Subcutaneous adipose tissue (tissue), 4 donors: ENCODE data around the gene BMP6. TPM values are rescaled to one million over a fixed set of nuclear protein-coding genes. Genes with fewer than 3 reads are reported as not detected.

Experiments
- CTCF ChIP-seq: fragments of 450-650 bp; IDR thresholded peaks from one replicate; pipeline ENCODE4 v1.5.1; 2016; ENCODE audit warnings: low read depth, mild to moderate bottlenecking, control low read depth, antibody characterized with exemption, moderate library complexity
- total RNA-seq, 4 donors: library from RNA; depleted of rRNA; stranded (reverse); fragments of >200 nt; gene quantifications; one replicate each; pipeline ENCODE4 v1.1.0, GENCODE V29; 2016

Gene BMP6
- total RNA-seq, 4 donors from 2014 or later: 4.6 to 43.0 (median 11.7) TPM

- no peak for TF ChIP-seq CTCF
Observed at GRCh38 chr6:7687145-7688111, 38.5 kb upstream of the BMP6 start.

- TF ChIP-seq CTCF: no peak
Observed at GRCh38 chr6:7691021-7691420, 34.9 kb upstream of the BMP6 start.

- TF ChIP-seq CTCF: no peak
Observed at GRCh38 chr6:7691675-7692452, 34.0 kb upstream of the BMP6 start.

GRCh38 chr6:7692453-7692784 lies 33.5 kb upstream of the BMP6 start:
- TF ChIP-seq CTCF: no peak

GRCh38 chr6:7693827-7694226 lies 32.1 kb upstream of the BMP6 start:
- no peak for TF ChIP-seq CTCF

- TF ChIP-seq CTCF: no peak
Observed at GRCh38 chr6:7696061-7696460, 29.8 kb upstream of the BMP6 start.

- TF ChIP-seq CTCF: no peak
Observed at GRCh38 chr6:7697432-7697819, 28.5 kb upstream of the BMP6 start.
